Astrocyte of the cerebellum (primary cell): ENCODE results near the gene TFB2M.

Source experiments
- DNase-seq: peaks from one replicate; pipeline ENCODE4 v3.0.0-alpha.2; 2011; ENCODE audit warnings: low read depth
- H3K4me3 ChIP-seq: 2 replicates; pipeline ENCODE4 v1.5.1; 2011; ENCODE audit warnings: mild to moderate bottlenecking, low read depth, low read length, moderate library complexity
- CTCF ChIP-seq: IDR thresholded peaks from 2 replicates; pipeline ENCODE4 v1.5.1; 2012; ENCODE audit warnings: low read length, low read depth, moderate library complexity, mild to moderate bottlenecking; ENCODE audit errors: missing control alignments
- in situ Hi-C: cut with HindIII; loops from 2 replicates; pipeline ENCODE4 v1.10.0; 2017; ENCODE audit warnings: low sequenced_read_pairs

The TFB2M gene

GRCh38 chr1:246503341-246503740 is 62.7 kb downstream of the TFB2M start:
- in situ Hi-C loops, result no loop called here
- no peak for TF ChIP-seq CTCF
- DNase-seq, result no peak
- no peak overlapping the region for H3K4me3 ChIP-seq

- in situ Hi-C loops, result no loop called here
- TF ChIP-seq CTCF, result peak; percentile 55
- peak; percentile 69 for DNase-seq
- no peak overlapping the region for H3K4me3 ChIP-seq
These were observed 68.6 kb downstream of the TFB2M start for GRCh38 chr1:246497331-246497915.

DNA sequence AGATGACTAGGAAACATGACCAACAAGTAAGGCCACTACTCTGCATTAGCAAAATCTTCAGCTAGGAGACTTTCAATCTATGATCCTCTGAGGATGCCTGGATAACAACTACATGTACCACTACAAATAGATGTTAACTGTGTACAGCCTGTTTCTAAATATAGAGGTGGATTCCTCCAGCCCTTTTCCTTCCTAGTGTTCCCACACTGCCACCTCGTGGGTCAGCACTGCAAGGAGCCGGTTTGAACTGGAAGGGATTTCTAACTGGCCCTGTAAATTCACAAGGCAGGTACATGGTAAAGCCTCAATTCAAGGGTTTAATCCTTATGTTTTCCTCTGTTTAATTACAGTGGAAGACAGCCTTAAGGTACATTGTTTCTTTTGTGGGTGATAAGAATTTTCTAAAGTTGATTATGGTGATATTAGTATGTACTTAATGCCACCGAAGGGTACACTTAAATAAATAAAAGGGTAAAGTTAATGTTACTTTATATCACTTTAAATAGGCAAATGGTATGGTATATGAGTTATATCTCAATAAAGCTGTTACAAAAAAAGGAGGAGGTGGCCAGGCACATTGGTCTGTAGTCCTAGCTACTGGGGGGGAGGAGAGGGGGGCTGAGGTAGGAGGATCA is 73.3 kb downstream of the TFB2M start:
- in situ Hi-C loops, result no loop called here
- peak; percentile 63 for DNase-seq
- H3K4me3 ChIP-seq, result no peak overlapping the region
- peak; percentile 94 for TF ChIP-seq CTCF

GRCh38 chr1:246491551-246492053 is 74.5 kb downstream of the TFB2M start:
- no peak for TF ChIP-seq CTCF
- no peak for DNase-seq
- H3K4me3 ChIP-seq, result no peak overlapping the region
- in situ Hi-C loops, result no loop called here
